Motor neuron (in vitro differentiated cells): Measurements from ENCODE around the gene CCNQ. TPM values are rescaled to one million over a fixed set of nuclear protein-coding genes. Genes with fewer than 3 reads are reported as not detected.
A peak's percentile ranks its signal among the peaks of the same experiment; 100 is the strongest.

Experiments
- ATAC-seq, 8 experiments: fragments of 200-7000 bp; cut with Tn5 transposase; replicated peaks in 6 of 8; 2 replicates each; pipeline ENCODE4 v1.8.0; 2021; ENCODE audit warnings: mild to moderate bottlenecking in 8 of 8, moderate library complexity in 8 of 8
- H3K27ac ChIP-seq, 2 donors: fragments of 250-450 bp; sonication (Bioruptor Pico); 2 replicates each; pipeline ENCODE4 v1.9.0; 2021; ENCODE audit warnings: antibody characterized with exemption in 2 of 2, mild to moderate bottlenecking in 2 of 2, moderate library complexity in 1 of 2
- H3K4me1 ChIP-seq, 2 donors: fragments of 250-450 bp; sonication (Bioruptor Pico); replicated peaks in 1 of 2; 2 replicates each; pipeline ENCODE4 v1.6.1; 2021; ENCODE audit warnings: antibody characterized with exemption in 2 of 2, mild to moderate bottlenecking in 2 of 2, moderate library complexity in 1 of 2
- H3K4me3 ChIP-seq, 5 donors: fragments of 250-450 bp; sonication (Bioruptor Pico); 2 replicates each; pipeline ENCODE4 v1.9.0; 2021; ENCODE audit warnings: antibody characterized with exemption in 5 of 5, mild to moderate bottlenecking in 5 of 5, moderate library complexity in 4 of 5
- WGBS, 10 experiments: fragments of 450-650 bp; shearing (Covaris generic); methylation state at CpG; one replicate each; pipeline ENCODE4 v1.0.0; 2022; 5-methylcytosine and 5-hydroxymethylcytosine counted together
- in situ Hi-C, 9 experiments: fragments of 400-800 bp; cut with MboI; loops; one replicate each; pipeline ENCODE4 v1.15.0; 2021; ENCODE audit warnings: low sequenced_read_pairs in 9 of 9, low pct_unique_long_range_greater_than_20kb in 2 of 9; ENCODE audit not compliant: unreplicated experiment in 9 of 9
- total RNA-seq, 8 experiments: library from RNA; unstranded; fragments of 300-600 nt; gene quantifications; 2 replicates each; pipeline versions ENCODE4 v1.2.3 to v1.2.4, GENCODE V29; 2022

Gene CCNQ
- total RNA-seq, 8 experiments from 2014 or later = 11.2 to 18.8 (median 14.6) TPM

GRCh38 chrX:153544727-153545126 is 54.2 kb downstream of the CCNQ start:
- no peak for ATAC-seq
- in situ Hi-C loops = loop anchor here in 1 of 9 experiments (25.0 kb wide), 1 partner anchor 118 kb away; the partner anchor contains the start of gene PNCK
- Histone ChIP-seq H3K4me3 (no peak overlapping the region), H3K27ac (no peak overlapping the region), H3K4me1 (no peaks in the 10 kb centered on the region)
- WGBS, 10 experiments = 40% methylated on average over 1 of the region's 8 CpGs; no CpG with 5 or more reads in 9 of the 10 experiments

GRCh38 chrX:153539979-153540358 is 59.0 kb downstream of the CCNQ start:
- 0 to 100% (median 61%) methylated on average over 1 to 4 of the region's 9 CpGs; no CpG with 5 or more reads in 7 of the 10 experiments for WGBS, 10 experiments
- no peak for ATAC-seq
- peaks cover 9 to 12% of the 10 kb centered on the region in 2 donors for H3K4me1 ChIP-seq
- no peak overlapping the region for H3K27ac ChIP-seq
- in situ Hi-C loops = loop anchor here in 1 of 9 experiments (25.0 kb wide), 1 partner anchor 122 kb away; the partner anchor contains the start of gene PNCK
- no peak overlapping the region for H3K4me3 ChIP-seq

GRCh38 chrX:153539171-153539978 is 59.6 kb downstream of the CCNQ start:
- Histone ChIP-seq H3K4me3 (no peak overlapping the region), H3K27ac (no peak overlapping the region), H3K4me1 (peaks cover 9 to 12% of the 10 kb centered on the region in 2 donors)
- WGBS, 10 experiments = no CpG with 5 or more reads among the region's 31 CpGs
- peak; percentile 80 to 96 (median 84) for ATAC-seq
- in situ Hi-C loops = loop anchor here in 1 of 9 experiments (25.0 kb wide), 1 partner anchor 123 kb away; the partner anchor contains the start of gene PNCK

GRCh38 chrX:153538424-153538823 is 60.5 kb downstream of the CCNQ start:
- Histone ChIP-seq H3K27ac (peak overlapping the region in 1 of 2 donors; percentile 66), H3K4me3 (no peak overlapping the region), H3K4me1 (peaks cover 9 to 12% of the 10 kb centered on the region in 2 donors)
- no CpG with 5 or more reads among the region's 17 CpGs for WGBS, 10 experiments
- ATAC-seq = peak in 1 of 8 experiments; percentile 5
- in situ Hi-C loops = loop anchor here in 1 of 9 experiments (25.0 kb wide), 1 partner anchor 124 kb away; the partner anchor contains the start of gene PNCK

Other genes starting within 250 kb of the CCNQ start
- under 1 TPM in 6 of 8 experiments, not detected in 2; 0.05 to 0.87 (median 0.19) TPM for gene PNMA6E, start 197.8 kb downstream of the CCNQ start, total RNA-seq
- gene ZFP92, start 187.7 kb downstream of the CCNQ start, total RNA-seq = under 1 TPM in 5 of 8 experiments, not detected in 3; under 0.01 to 0.19 (median 0.04) TPM
- gene TREX2, start 153.1 kb downstream of the CCNQ start, total RNA-seq = under 1 TPM in 5 of 8 experiments, not detected in 3; 0.05 to 0.70 (median 0.38) TPM
- gene HAUS7, start 128.6 kb downstream of the CCNQ start, total RNA-seq = 10 to 100 TPM in 7 of 8 experiments, 1 to 10 TPM in 1; 8.5 to 28.6 (median 19.0) TPM
- 100 to 1,000 TPM in 1 of 8 experiments, 1 to 10 TPM in 3, under 1 TPM in 3, not detected in 1; 0.08 to 105 (median 2.6) TPM for gene BGN, start 104.2 kb downstream of the CCNQ start, total RNA-seq
- 1 to 10 TPM in 2 of 8 experiments, under 1 TPM in 4, not detected in 2; 0.17 to 4.4 (median 0.66) TPM for gene ATP2B3, start 81.5 kb downstream of the CCNQ start, total RNA-seq
- 1 to 10 TPM in 2 of 8 experiments, under 1 TPM in 5, not detected in 1; 0.43 to 2.1 (median 0.77) TPM for gene DUSP9, start 48.1 kb upstream of the CCNQ start, total RNA-seq
- gene PNCK, start 74.7 kb upstream of the CCNQ start, total RNA-seq = 10 to 100 TPM in 4 of 8 experiments, 1 to 10 TPM in 3, under 1 TPM in 1; 0.61 to 30.3 (median 10.6) TPM
- 10 to 100 TPM in 7 of 8 experiments, 1 to 10 TPM in 1; 8.9 to 55.9 (median 38.7) TPM for gene SLC6A8, start 88.8 kb upstream of the CCNQ start, total RNA-seq
- gene BCAP31, start 125.2 kb upstream of the CCNQ start, total RNA-seq = 100 to 1,000 TPM in 3 of 8 experiments, 10 to 100 TPM in 5; 70.0 to 239 (median 86.4) TPM
- 1 to 10 TPM; 3.4 to 6.8 (median 3.6) TPM for gene ABCD1, start 125.7 kb upstream of the CCNQ start, total RNA-seq
- gene PLXNB3, start 165.1 kb upstream of the CCNQ start, total RNA-seq = 1 to 10 TPM in 4 of 8 experiments, under 1 TPM in 4; 0.62 to 4.3 (median 1.2) TPM
- gene SRPK3, start 181.9 kb upstream of the CCNQ start, total RNA-seq = 1 to 10 TPM in 4 of 8 experiments, under 1 TPM in 4; 0.51 to 5.0 (median 0.93) TPM
- gene IDH3G, start 195.2 kb upstream of the CCNQ start, total RNA-seq = 10 to 100 TPM; 32.2 to 69.3 (median 42.6) TPM
- 100 to 1,000 TPM; 327 to 910 (median 415) TPM for gene SSR4, start 195.5 kb upstream of the CCNQ start, total RNA-seq
- gene PDZD4, start 231.4 kb upstream of the CCNQ start, total RNA-seq = 100 to 1,000 TPM in 1 of 8 experiments, 10 to 100 TPM in 4, under 1 TPM in 3; 0.09 to 103 (median 57.4) TPM